ENCODE results near the gene DNAH10. TPM values are rescaled to one million over a fixed set of nuclear protein-coding genes. Genes with fewer than 3 reads are reported as not detected.

DNAH10 gene
- total and polyA plus RNA-seq, 2 of the 4 experiments (the other 2 are of a cell fraction), result 0.18 to 0.22 TPM

GRCh38 chr12:123923927-123924326 is 161.8 kb downstream of the DNAH10 start:
- 40% methylated on average over 1 of the region's 7 CpGs; no CpG with 5 or more reads in 1 of the 2 experiments for WGBS, 2 experiments (ENCODE audit: extremely low coverage in 2 of 2, insufficient read length in 1 of 2)

More at GRCh38 chr12:123923927-123924326, 161.8 kb downstream of the DNAH10 start:
- Histone ChIP-seq H3K27ac (ENCODE audit: insufficient read depth, low read length) (no peak overlapping the region), H2BK120ac (ENCODE audit: low read depth, low read length) (no peak overlapping the region), H3K14ac (replicated peaks; ENCODE audit: low read depth, low read length) (no peak overlapping the region), H4K20me1 (ENCODE audit: insufficient read depth, low read length) (no peaks in the 10 kb centered on the region), H3K36me3 (ENCODE audit: control insufficient read depth, insufficient read depth, low read length) (no peaks in the 10 kb centered on the region), H3K23ac (ENCODE audit: low read depth, low read length) (no peak overlapping the region), H3K9me3 (ENCODE audit: control insufficient read depth, insufficient read depth, low read length) (no peaks in the 10 kb centered on the region), H3K4me1 (ENCODE audit: control insufficient read depth, insufficient read depth, low read length) (no peaks in the 10 kb centered on the region; the same call in 1 of the 2 replicates), H3K9ac (ENCODE audit: low read depth, low read length) (no peak overlapping the region), H2BK15ac (ENCODE audit: low read depth, low read length) (no peak overlapping the region), H4K91ac (ENCODE audit: insufficient read depth, low read depth, low read length) (no peak overlapping the region), H3K4me2 (ENCODE audit: low read depth, low read length) (no peak overlapping the region), H2BK20ac (ENCODE audit: low read depth, low read length) (no peak overlapping the region), H3K9me1 (ENCODE audit: insufficient read depth, low read length) (peaks cover 3% of the 10 kb centered on the region; the same call in 1 of the 2 replicates), H2BK5ac (ENCODE audit: low read depth, low read length, poor library complexity, severe bottlenecking) (no peak overlapping the region), H3K27me3 (ENCODE audit: control insufficient read depth, insufficient read depth, low read length) (no peaks in the 10 kb centered on the region), H2AFZ (replicated peaks; ENCODE audit: low read length, poor library complexity) (no peak overlapping the region), H4K5ac (ENCODE audit: low read depth, low read length) (no peak overlapping the region), H3K4me3 (ENCODE audit: insufficient read depth, low read depth, low read length) (no peak overlapping the region), H3K56ac (ENCODE audit: extremely low read depth, insufficient read depth, low read length) (no peak overlapping the region), H2AK9ac (replicated peaks; ENCODE audit: low read depth, low read length, poor library complexity) (no peak overlapping the region), H3K18ac (ENCODE audit: low read depth, low read length) (no peak overlapping the region), H3K4ac (ENCODE audit: low read depth, low read length) (no peak overlapping the region), H3K79me1 (ENCODE audit: low read depth in 1 of 2, low read length in 2 of 2) (no peaks in the 10 kb centered on the region), H2AK5ac (ENCODE audit: low read depth, low read length) (no peak overlapping the region), H4K8ac (ENCODE audit: low read depth in 2 of 2, low read length in 2 of 2) (no peak overlapping the region)
- DNase-seq (no peak), ATAC-seq (ENCODE audit: low read depth) (0 out of 2 replicates have a peak, but pooled peaks have one; percentile 30)
- POLR2A ChIA-PET (ENCODE audit: unreplicated experiment), result no interaction called here
- in situ Hi-C loops (cut with MboI; ENCODE audit: low sequenced_read_pairs), result no loop called here
- TF ChIP-seq ELK1 (IDR thresholded peaks at IDR 0.05; ENCODE audit: borderline replicate concordance, low read depth, low read length) (no peak), CHD1 (IDR thresholded peaks at IDR 0.05; ENCODE audit: low read depth, low read length) (no peak), MAZ (IDR thresholded peaks at IDR 0.05; ENCODE audit: borderline replicate concordance, low read depth, low read length) (no peak), MAFK (IDR thresholded peaks at IDR 0.05; ENCODE audit: low read depth, low read length) (no peak), CEBPB (IDR thresholded peaks at IDR 0.05; ENCODE audit: low read depth, low read length) (no peak), CTCF (conservative IDR thresholded peaks at IDR 0.05; ENCODE audit: low read depth, low read length) (no peak), RAD21 (IDR thresholded peaks at IDR 0.05; ENCODE audit: low read length) (no peak), RFX5 (IDR thresholded peaks at IDR 0.05; ENCODE audit: low read depth, low read length) (no peak), USF2 (IDR thresholded peaks at IDR 0.05; ENCODE audit: low read depth, low read length) (no peak), NFE2L2 (IDR thresholded peaks at IDR 0.05; ENCODE audit: low read depth, low read length) (no peak), FOS (IDR thresholded peaks at IDR 0.05; ENCODE audit: low read depth, low read length) (no peak), BHLHE40 (IDR thresholded peaks at IDR 0.05; ENCODE audit: low read depth, low read length) (no peak), MXI1 (IDR thresholded peaks at IDR 0.05; ENCODE audit: borderline replicate concordance, low read depth, low read length) (no peak), RCOR1 (IDR thresholded peaks at IDR 0.05; ENCODE audit: insufficient replicate concordance, low read length) (no peak)
- intact Hi-C loops (cut with micrococcal nuclease), result no loop called here
- dilution Hi-C loops (cut with HindIII; ENCODE audit: low sequenced_read_pairs, unreplicated experiment), result no loop called here
- CTCF ChIA-PET, result no interaction called here
- BruUV-seq (replicated peaks), result no TSS peak
